ENCODE results near the gene ALOX15.
"Not testable (repeated sequence)": the region's sequence is repeated elsewhere in the genome, so short reads cannot be mapped to it uniquely, and the experiment has no call there.

The ALOX15 gene

GRCh38 chr17:4643676-4644075 is 2.2 kb upstream of the ALOX15 start:
- no peak overlapping the region for H3K4me3 ChIP-seq (ENCODE audit: low read depth, low read length)
- H3K9me3 ChIP-seq = no peaks in the 10 kb centered on the region
- H3K27me3 ChIP-seq = peaks cover 39% of the 10 kb centered on the region
- TF ChIP-seq CTCF (IDR thresholded peaks at IDR 0.05; ENCODE audit: low read depth, low read length) = no peak
- no peak for DNase-seq
- no peaks in the 10 kb centered on the region for H3K4me1 ChIP-seq
- no peaks in the 10 kb centered on the region for H3K36me3 ChIP-seq

GRCh38 chr17:4642286-4642685 is 808 bp upstream of the ALOX15 start:
- Histone ChIP-seq H3K4me1 (no peaks in the 10 kb centered on the region), H3K4me3 (ENCODE audit: low read depth, low read length) (no peak overlapping the region), H3K27me3 (peaks cover 41% of the 10 kb centered on the region), H3K36me3 (no peaks in the 10 kb centered on the region), H3K9me3 (no peaks in the 10 kb centered on the region)
- DNase-seq = no peak
- TF ChIP-seq CTCF (IDR thresholded peaks at IDR 0.05; ENCODE audit: low read depth, low read length) = no peak

GRCh38 chr17:4640569-4641188 is 799 bp downstream of the ALOX15 start:
- H3K4me3 ChIP-seq (ENCODE audit: low read depth, low read length) = not testable (repeated sequence)
- H3K27me3 ChIP-seq = peaks cover 45% of the 10 kb centered on the region

GRCh38 chr17:4639301-4640059 is 2.0 kb downstream of the ALOX15 start:
- not testable (repeated sequence) for H3K4me1 ChIP-seq; H3K9me3 ChIP-seq; H3K4me3 ChIP-seq (ENCODE audit: low read depth, low read length); H3K36me3 ChIP-seq
- DNase-seq = peak; percentile 21
- peaks cover 43% of the 10 kb centered on the region for H3K27me3 ChIP-seq

More at GRCh38 chr17:4640569-4641188, 799 bp downstream of the ALOX15 start:
- H3K4me1 ChIP-seq, H3K9me3 ChIP-seq, H3K36me3 ChIP-seq, DNase-seq: not testable (repeated sequence)

GRCh38 chr17:4638766-4639165 is 2.7 kb downstream of the ALOX15 start:
- not testable (repeated sequence) for H3K4me1 ChIP-seq; DNase-seq; H3K4me3 ChIP-seq (ENCODE audit: low read depth, low read length); H3K36me3 ChIP-seq; H3K9me3 ChIP-seq
- H3K27me3 ChIP-seq = peaks cover 39% of the 10 kb centered on the region

GRCh38 chr17:4636474-4637100 is 4.9 kb downstream of the ALOX15 start:
- Histone ChIP-seq H3K4me1 (no peaks in the 10 kb centered on the region), H3K27me3 (peaks cover 24% of the 10 kb centered on the region), H3K36me3 (no peaks in the 10 kb centered on the region), H3K9me3 (no peaks in the 10 kb centered on the region), H3K4me3 (ENCODE audit: low read depth, low read length) (no peak overlapping the region)
- no peak for DNase-seq
- TF ChIP-seq CTCF (IDR thresholded peaks at IDR 0.05; ENCODE audit: low read depth, low read length) = no peak

GRCh38 chr17:4635823-4636375 is 5.6 kb downstream of the ALOX15 start:
- Histone ChIP-seq H3K4me3 (ENCODE audit: low read depth, low read length) (no peak overlapping the region), H3K4me1 (no peaks in the 10 kb centered on the region), H3K27me3 (peaks cover 17% of the 10 kb centered on the region), H3K36me3 (no peaks in the 10 kb centered on the region), H3K9me3 (no peaks in the 10 kb centered on the region)
- no peak for TF ChIP-seq CTCF (IDR thresholded peaks at IDR 0.05; ENCODE audit: low read depth, low read length)
- DNase-seq = no peak
